ENCODE results near the gene C10orf143. TPM values are rescaled to one million over a fixed set of nuclear protein-coding genes. Genes with fewer than 3 reads are reported as not detected.

The C10orf143 gene
- total RNA-seq, 1 donor from 2014 or later, result 4.7 TPM

DNA sequence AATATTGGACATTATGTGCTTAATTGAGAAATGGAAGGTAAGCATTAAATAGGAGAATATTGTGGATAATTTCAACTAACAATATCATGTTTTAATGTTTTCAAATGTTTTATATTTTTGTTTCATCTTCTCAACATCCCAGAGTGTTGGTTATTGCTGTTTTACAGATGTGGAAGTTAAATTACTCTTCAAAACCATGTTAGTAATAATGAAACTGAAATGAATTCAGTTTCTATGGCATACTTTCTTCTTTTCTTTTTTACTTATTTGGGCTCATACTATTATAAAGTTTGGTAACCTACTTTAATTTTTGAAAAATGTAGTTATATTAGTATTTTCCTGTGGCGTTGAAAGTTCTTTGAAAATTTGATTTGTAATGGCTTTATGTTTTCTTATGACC is 29.8 kb upstream of the C10orf143 start:
- TF ChIP-seq, protein P1, sequence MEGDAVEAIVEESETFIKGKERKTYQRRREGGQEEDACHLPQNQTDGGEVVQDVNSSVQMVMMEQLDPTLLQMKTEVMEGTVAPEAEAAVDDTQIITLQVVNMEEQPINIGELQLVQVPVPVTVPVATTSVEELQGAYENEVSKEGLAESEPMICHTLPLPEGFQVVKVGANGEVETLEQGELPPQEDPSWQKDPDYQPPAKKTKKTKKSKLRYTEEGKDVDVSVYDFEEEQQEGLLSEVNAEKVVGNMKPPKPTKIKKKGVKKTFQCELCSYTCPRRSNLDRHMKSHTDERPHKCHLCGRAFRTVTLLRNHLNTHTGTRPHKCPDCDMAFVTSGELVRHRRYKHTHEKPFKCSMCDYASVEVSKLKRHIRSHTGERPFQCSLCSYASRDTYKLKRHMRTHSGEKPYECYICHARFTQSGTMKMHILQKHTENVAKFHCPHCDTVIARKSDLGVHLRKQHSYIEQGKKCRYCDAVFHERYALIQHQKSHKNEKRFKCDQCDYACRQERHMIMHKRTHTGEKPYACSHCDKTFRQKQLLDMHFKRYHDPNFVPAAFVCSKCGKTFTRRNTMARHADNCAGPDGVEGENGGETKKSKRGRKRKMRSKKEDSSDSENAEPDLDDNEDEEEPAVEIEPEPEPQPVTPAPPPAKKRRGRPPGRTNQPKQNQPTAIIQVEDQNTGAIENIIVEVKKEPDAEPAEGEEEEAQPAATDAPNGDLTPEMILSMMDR (conservative IDR thresholded peaks at IDR 0.05; ENCODE audit: low read depth, low read length), result no peak
- no peak overlapping the region for H3K4me3 ChIP-seq (ENCODE audit: low read depth, low read length)
- DNase-seq (ENCODE audit: low read depth), result no peak

DNA sequence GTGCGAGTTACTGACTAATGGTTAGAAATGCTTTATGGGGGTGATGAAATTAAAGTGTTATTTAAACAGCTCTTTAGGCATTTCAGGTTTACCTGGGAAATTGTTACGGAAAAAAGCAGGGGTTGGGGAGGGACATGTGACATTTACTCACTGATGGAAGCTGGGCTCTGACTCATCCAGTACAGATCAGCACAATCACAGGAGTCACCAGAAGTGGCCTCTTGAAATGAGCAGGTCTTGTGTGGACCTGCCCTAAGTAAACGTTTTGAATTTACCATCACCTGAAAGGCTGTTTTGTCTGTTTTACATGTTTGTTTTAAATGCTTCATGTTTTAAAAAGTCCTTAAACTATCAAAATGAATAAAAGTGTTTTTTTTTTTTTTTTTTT is 27.8 kb upstream of the C10orf143 start:
- TF ChIP-seq, protein P1 (conservative IDR thresholded peaks at IDR 0.05; ENCODE audit: low read depth, low read length), result no peak
- peak overlapping the region; percentile 85 for H3K4me3 ChIP-seq (ENCODE audit: low read depth, low read length)
- peak; percentile 63 for DNase-seq (ENCODE audit: low read depth)

DNA sequence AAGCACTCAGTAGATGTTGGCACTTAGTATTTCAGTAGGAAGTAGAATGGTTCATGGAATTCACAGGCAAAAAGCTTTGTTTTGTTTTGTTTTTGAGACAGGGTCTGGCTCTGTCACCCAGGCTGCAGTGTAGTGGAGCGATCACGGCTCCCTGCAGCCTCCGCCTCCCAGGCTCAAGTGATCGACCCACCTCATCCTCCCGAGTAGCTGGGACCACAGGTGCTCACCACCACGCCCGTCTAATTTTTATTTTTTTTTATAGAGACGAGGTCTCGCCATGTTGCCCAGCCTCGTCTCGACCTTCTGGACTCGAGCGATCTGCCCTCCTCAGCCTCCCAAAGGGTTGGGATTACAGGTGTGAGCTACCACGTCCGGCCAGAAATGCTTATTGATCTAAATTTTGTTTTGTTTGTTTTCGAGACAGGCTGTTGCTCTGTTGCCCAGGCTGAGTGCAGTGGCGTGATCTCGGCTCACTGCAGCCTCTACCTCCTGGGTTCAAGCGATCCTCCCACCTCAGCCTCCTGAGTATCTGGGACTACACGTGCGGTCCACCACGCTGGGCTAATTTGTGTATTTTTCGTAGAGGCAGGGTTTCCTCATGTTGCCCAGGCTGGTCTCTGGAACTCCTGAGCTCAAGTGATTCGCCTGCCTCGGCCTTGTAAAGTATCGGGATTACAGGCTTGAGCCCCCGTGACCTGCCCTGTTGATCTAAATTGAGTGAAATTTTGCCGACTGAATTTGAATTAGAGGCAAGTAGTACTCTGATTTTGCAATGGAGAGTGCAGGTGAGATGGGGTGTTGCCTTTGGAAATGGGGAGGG is 27.2 kb upstream of the C10orf143 start:
- H3K4me3 ChIP-seq (ENCODE audit: low read depth, low read length), result peak overlapping the region; percentile 85
- no peak for DNase-seq (ENCODE audit: low read depth)
- TF ChIP-seq, protein P1 (conservative IDR thresholded peaks at IDR 0.05; ENCODE audit: low read depth, low read length), result no peak

DNA sequence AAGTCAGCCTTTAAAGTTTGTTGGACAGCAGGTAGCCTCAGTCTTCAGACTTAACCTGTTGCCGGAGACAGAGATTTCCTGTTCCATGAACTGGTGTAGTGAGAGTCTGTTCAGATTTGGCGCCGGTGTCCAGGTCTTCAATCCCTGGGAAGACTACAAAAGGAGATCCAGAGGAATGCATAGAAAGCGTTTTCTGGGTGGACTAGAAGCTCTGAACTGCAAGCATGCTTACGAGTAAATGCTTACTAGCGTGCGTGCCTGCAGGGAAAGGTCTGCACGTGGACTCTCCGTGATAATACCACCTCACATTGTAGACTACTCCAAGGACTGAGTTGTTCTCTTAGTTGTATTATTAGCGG is 26.4 kb upstream of the C10orf143 start:
- peak overlapping the region; percentile 85 for H3K4me3 ChIP-seq (ENCODE audit: low read depth, low read length)

DNA sequence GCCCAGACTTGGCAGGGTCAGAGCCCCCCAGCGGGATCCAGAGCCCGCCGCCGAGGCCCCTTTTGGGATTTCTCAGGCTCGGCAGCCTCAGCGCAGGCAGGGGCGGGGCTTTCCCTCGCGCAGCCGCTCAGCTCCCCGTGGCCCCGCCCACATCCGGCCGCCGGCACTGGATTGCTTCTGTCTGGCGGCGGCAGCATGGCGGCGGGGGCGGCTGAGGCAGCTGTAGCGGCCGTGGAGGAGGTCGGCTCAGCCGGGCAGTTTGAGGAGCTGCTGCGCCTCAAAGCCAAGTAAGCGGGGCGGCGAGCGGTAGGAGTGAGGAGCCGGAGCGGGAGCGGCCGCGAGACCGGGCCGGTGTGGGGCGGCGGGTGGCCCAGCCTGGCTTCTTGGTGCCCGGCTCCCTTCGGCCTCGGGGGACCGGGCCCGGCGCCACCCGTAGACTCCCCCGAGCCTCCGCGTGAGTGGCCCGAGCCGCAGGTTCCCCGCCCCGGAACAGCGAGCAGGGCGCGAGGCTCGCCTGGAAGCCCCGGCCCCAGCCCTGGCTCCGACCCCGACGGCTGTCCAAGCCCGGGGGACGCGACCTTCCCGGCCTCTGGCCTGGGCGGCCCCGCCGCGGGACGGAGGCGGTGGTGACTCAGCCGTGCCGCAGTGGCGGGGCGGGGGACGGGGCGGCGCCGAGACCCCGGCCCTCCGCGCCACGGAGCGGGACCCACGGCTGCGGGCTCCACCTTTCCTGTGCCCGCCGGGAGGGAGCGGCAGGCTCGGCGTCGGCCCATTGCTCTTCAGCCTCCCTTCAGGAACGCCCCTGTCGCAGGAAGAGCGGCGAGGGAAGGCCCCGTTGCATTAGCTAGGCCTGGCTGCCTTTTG is 25.8 kb upstream of the C10orf143 start, which contains the start of gene GLRX3:
Gene GLRX3, plus strand, starts transcription at position 166 of the 864 bp plus-strand sequence. Its CDS starts 30 bp downstream, at position 196.
- DNase-seq (ENCODE audit: low read depth), result no peak
- H3K4me3 ChIP-seq (ENCODE audit: low read depth, low read length), result peak within 1 kb of the TSS; percentile 85
- TF ChIP-seq, protein P1 (conservative IDR thresholded peaks at IDR 0.05; ENCODE audit: low read depth, low read length), result no peak

More for the DNA sequence above, 26.4 kb upstream of the C10orf143 start:
- TF ChIP-seq, protein P1 (conservative IDR thresholded peaks at IDR 0.05; ENCODE audit: low read depth, low read length), result no peak
- no peak for DNase-seq (ENCODE audit: low read depth)

DNA sequence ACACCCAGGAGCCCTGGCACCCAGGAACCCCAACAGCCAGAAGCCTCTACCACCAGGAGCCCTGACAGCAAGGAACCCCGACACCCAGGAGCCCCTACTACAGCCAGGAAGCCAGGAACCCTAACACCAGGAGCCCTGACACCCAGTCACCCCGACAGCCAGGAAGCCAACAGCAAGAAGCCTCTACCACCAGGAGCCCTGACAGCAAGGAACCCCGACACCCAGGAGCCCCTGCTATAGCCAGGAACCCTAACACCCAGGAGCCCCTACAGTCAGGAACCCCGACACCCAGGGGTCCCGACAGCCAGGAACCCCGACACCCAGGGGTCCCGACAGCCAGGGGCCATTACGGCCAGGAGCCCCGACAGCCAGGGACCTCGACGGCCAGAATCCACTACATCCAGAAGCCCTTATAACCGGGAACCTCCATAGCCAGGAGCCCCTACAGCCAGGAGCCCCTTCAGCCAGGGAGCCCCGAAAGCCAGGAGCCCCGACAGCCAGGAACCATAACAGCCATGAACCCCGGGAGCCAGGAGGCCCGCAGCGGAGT is 25.1 kb upstream of the C10orf143 start:
- DNase-seq (ENCODE audit: low read depth), result no peak
- H3K4me3 ChIP-seq (ENCODE audit: low read depth, low read length), result peak overlapping the region; percentile 85
- TF ChIP-seq, protein P1 (conservative IDR thresholded peaks at IDR 0.05; ENCODE audit: low read depth, low read length), result no peak
